Muscle of leg (tissue), 11 donors: ENCODE results near the gene SPATA18. TPM values are rescaled to one million over a fixed set of nuclear protein-coding genes. Genes with fewer than 3 reads are reported as not detected.

Source experiments
- DNase-seq: peaks from one replicate; pipeline ENCODE4 v3.0.0; 2013
- H3K27ac ChIP-seq: one replicate; pipeline ENCODE4 v1.5.1; 2013; ENCODE audit warnings: mild to moderate bottlenecking, low read length, control low read depth
- H3K27me3 ChIP-seq: one replicate; pipeline ENCODE4 v1.6.1; 2013; ENCODE audit warnings: low read length; ENCODE audit not compliant: control insufficient read depth, insufficient read depth
- H3K36me3 ChIP-seq: one replicate; pipeline ENCODE4 v1.6.1; 2013; ENCODE audit warnings: low read length; ENCODE audit not compliant: control insufficient read depth, insufficient read depth
- H3K4me1 ChIP-seq: one replicate; pipeline ENCODE4 v1.6.1; 2013; ENCODE audit warnings: low read length; ENCODE audit not compliant: control insufficient read depth, insufficient read depth
- H3K4me3 ChIP-seq: one replicate; pipeline ENCODE4 v1.5.1; 2013; ENCODE audit warnings: low read length, control low read depth
- H3K9me3 ChIP-seq: replicated peaks from 2 replicates; pipeline ENCODE4 v1.6.1; 2013; ENCODE audit warnings: low read depth, low read length; ENCODE audit not compliant: control insufficient read depth
- WGBS: methylation state at CpG from one replicate; pipeline ENCODE4 v1.1.5; 2013; ENCODE audit warnings: missing lambda C conversion rate; ENCODE audit not compliant: insufficient coverage; 5-methylcytosine and 5-hydroxymethylcytosine counted together
- polyA plus RNA-seq, 8 donors: library from polyadenylated mRNA; unstranded; fragments of 120-200 nt; gene quantifications; one replicate each; pipeline versions ENCODE4 v1.2.1 to v1.2.3, GENCODE V29; 2013; ENCODE audit warnings: inconsistent platforms in 1 of 8, low replicate concordance in 1 of 8; ENCODE audit not compliant: insufficient read length in 8 of 8, insufficient read depth in 1 of 8
- total RNA-seq: library from RNA; stranded (reverse); fragments of 120-200 nt; gene quantifications from one replicate; pipeline ENCODE4 v1.2.4, GENCODE V29; 2013

The SPATA18 gene
- total and polyA plus RNA-seq, 9 donors = 0.97 to 2.7 (median 2.0) TPM

- H3K4me3 ChIP-seq = peak overlapping the region; percentile 59
- H3K27ac ChIP-seq = peak overlapping the region; percentile 65
- WGBS = 12% methylated on average over 35 of the region's 46 CpGs
- H3K36me3 ChIP-seq = no peaks in the 10 kb centered on the region
- H3K27me3 ChIP-seq = peaks cover 28% of the 10 kb centered on the region
- DNase-seq = peak; percentile 87
- peaks cover 14% of the 10 kb centered on the region for H3K4me1 ChIP-seq
- peaks cover 2% of the 10 kb centered on the region for H3K9me3 ChIP-seq
Measured at GRCh38 chr4:52051615-52052474, 741 bp downstream of the SPATA18 start.

DNA sequence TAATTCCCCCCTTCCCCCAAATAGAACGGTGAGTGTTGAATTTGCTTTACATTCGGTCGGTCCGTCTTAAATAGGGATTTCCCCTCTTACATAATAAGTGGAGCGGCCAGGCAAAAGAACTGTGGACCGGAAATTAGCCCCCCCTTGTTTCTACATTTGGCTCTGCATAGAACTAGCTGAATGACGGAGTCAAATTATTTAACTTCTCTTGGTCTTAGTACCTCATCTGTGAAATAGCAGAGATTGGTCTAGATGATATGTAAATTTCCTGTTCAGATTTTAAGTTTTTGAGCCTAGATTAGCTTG is 1.3 kb downstream of the SPATA18 start:
- H3K4me1 ChIP-seq = peaks cover 14% of the 10 kb centered on the region
- peak overlapping the region; percentile 59 for H3K4me3 ChIP-seq
- no peak overlapping the region for H3K27ac ChIP-seq
- no peaks in the 10 kb centered on the region for H3K36me3 ChIP-seq
- peaks cover 2% of the 10 kb centered on the region for H3K9me3 ChIP-seq
- WGBS = no CpG with 5 or more reads among the region's 7 CpGs
- H3K27me3 ChIP-seq = peaks cover 28% of the 10 kb centered on the region
- DNase-seq = peak; percentile 51

- Histone ChIP-seq H3K4me3 (no peak overlapping the region), H3K4me1 (peaks cover 14% of the 10 kb centered on the region), H3K36me3 (no peaks in the 10 kb centered on the region), H3K27ac (no peak overlapping the region), H3K27me3 (peaks cover 25% of the 10 kb centered on the region), H3K9me3 (peaks cover 2% of the 10 kb centered on the region)
- no CpG with 5 or more reads among the region's 3 CpGs for WGBS
- no peak for DNase-seq
Measured at GRCh38 chr4:52054254-52054653, 3.1 kb downstream of the SPATA18 start.

DNA sequence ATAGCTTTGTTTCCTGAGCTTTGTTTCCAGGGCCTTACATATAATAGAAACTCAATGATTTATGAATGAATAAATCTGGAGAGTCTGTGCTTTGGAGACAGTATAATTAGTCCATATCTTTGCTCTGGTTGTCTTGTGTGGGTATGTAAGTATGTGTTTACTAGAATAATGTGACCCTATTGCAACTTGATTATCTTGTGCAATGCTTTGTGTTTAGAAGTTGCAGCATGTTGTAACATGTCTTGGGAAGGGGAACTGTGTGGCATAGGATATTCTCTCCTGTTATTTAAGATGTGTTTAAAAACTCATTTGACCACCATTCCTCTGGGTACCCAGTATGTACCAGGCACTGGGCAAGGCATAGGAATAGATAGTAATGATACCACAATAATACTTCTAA is 6.1 kb downstream of the SPATA18 start:
- H3K27ac ChIP-seq = no peak overlapping the region
- H3K4me1 ChIP-seq = peaks cover 2% of the 10 kb centered on the region
- no peak overlapping the region for H3K4me3 ChIP-seq
- no peaks in the 10 kb centered on the region for H3K36me3 ChIP-seq
- H3K9me3 ChIP-seq = no peaks in the 10 kb centered on the region
- no peak for DNase-seq
- peaks cover 8% of the 10 kb centered on the region for H3K27me3 ChIP-seq

DNA sequence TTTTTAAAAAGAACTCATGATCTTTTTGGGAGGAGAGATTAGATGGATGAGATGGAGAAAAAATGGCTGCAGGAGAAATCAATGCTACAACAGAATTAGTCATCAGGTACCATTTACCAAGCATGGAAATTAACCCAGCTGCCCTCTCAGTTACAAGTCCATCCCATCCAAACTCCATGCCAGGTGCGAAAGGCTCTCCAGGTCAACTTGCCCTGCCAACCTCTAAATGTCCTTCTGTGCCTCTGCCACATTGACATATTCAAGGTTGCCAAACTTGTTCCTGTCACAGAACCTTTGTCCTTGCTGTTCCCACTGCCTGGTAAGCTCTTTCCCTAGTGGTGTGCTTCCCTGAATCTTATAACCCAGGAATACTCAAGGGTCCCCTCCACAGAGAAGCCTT is 7.2 kb downstream of the SPATA18 start:
- WGBS = 100% methylated on average over 1 of the region's 1 CpG
- Histone ChIP-seq H3K27ac (no peak overlapping the region), H3K36me3 (no peaks in the 10 kb centered on the region), H3K4me1 (no peaks in the 10 kb centered on the region), H3K27me3 (peaks cover 2% of the 10 kb centered on the region), H3K9me3 (no peaks in the 10 kb centered on the region), H3K4me3 (no peak overlapping the region)
- no peak for DNase-seq

GRCh38 chr4:52059372-52059771 is 8.3 kb downstream of the SPATA18 start:
- no peaks in the 10 kb centered on the region for H3K4me1 ChIP-seq
- WGBS = no CpG with 5 or more reads among the region's 3 CpGs
- H3K27me3 ChIP-seq = peaks cover 2% of the 10 kb centered on the region
- DNase-seq = peak; percentile 90
- H3K9me3 ChIP-seq = no peaks in the 10 kb centered on the region
- H3K4me3 ChIP-seq = no peak overlapping the region
- no peak overlapping the region for H3K27ac ChIP-seq
- H3K36me3 ChIP-seq = no peaks in the 10 kb centered on the region

DNA sequence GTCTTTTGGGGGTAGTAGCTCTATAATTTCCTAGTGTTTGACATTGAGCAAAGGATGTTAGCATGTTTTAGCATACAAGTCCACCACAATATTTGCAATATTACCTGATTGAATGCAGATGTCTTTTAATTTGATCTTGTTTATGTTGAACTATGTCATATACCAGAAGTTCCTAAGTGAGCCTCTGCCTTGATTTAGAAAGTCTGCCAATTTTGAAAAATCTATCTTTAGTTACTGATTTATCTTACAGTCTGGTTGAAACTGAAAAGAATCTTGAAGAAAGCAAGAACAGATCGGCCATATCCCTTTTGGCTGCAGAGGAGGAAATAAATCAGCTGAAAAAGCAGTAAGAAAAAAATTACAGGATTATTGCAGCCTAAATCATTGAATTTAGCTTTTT is 18.5 kb downstream of the SPATA18 start:
- no peaks in the 10 kb centered on the region for H3K36me3 ChIP-seq
- H3K27ac ChIP-seq = no peak overlapping the region
- peak; percentile 53 for DNase-seq
- no peak overlapping the region for H3K4me3 ChIP-seq
- H3K9me3 ChIP-seq = no peaks in the 10 kb centered on the region
- no peaks in the 10 kb centered on the region for H3K4me1 ChIP-seq
- no CpG with 5 or more reads among the region's 1 CpG for WGBS
- H3K27me3 ChIP-seq = no peaks in the 10 kb centered on the region

DNA sequence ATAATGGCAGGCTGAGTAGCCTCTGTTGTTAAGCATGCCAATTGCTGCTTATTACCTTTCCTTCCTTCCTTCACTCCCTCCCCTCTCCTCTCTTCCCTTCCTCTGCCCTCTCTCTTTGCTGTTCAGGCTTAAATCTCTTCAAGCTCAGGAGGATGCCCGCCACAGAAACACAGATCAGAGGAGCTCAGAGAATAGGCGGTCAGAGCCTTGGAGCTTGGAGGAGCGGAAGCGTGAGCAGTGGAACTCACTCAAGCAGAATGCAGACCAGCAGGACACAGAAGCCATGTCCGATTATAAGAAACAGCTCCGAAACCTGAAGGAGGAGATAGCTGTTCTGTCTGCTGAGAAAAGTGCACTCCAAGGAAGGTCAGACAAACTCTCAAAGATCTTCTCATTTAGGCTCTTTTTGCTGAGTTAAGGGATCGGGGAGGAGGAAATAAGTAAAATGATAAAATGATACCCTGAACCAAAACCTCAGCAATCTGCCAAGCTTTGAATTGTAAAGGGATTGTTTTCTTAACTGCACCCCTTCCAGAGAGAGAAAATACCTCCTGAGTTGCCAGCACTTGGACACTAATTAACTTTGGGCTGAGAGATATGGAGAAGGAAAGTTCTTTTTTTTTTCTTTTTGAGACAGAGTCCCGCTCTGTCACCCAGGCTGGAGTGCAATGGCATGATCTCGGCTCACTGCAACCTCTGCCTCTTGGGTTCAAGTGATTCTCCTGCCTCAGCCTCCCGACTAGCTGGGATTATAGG is 20.9 kb downstream of the SPATA18 start:
- H3K4me1 ChIP-seq = peaks cover 2% of the 10 kb centered on the region

GRCh38 chr4:52076731-52077130 is 25.6 kb downstream of the SPATA18 start:
- peak; percentile 26 for DNase-seq
- Histone ChIP-seq H3K9me3 (no peaks in the 10 kb centered on the region), H3K27ac (no peak overlapping the region), H3K4me3 (peak overlapping the region; percentile 19), H3K27me3 (peaks cover 5% of the 10 kb centered on the region), H3K36me3 (no peaks in the 10 kb centered on the region), H3K4me1 (peaks cover 2% of the 10 kb centered on the region)
- 12% methylated on average over 22 of the region's 26 CpGs for WGBS

More for the DNA sequence above, 20.9 kb downstream of the SPATA18 start:
- peaks cover 5% of the 10 kb centered on the region for H3K27me3 ChIP-seq
- H3K27ac ChIP-seq = no peak overlapping the region
- H3K36me3 ChIP-seq = no peaks in the 10 kb centered on the region
- no peak for DNase-seq
- WGBS = 76% methylated on average over 8 of the region's 10 CpGs
- H3K4me3 ChIP-seq = no peak overlapping the region
- no peaks in the 10 kb centered on the region for H3K9me3 ChIP-seq

- no peaks in the 10 kb centered on the region for H3K9me3 ChIP-seq
- no peak overlapping the region for H3K27ac ChIP-seq
- H3K4me3 ChIP-seq = no peak overlapping the region
- H3K27me3 ChIP-seq = peaks cover 5% of the 10 kb centered on the region
- WGBS = no CpG with 5 or more reads among the region's 2 CpGs
- H3K36me3 ChIP-seq = no peaks in the 10 kb centered on the region
- H3K4me1 ChIP-seq = peaks cover 2% of the 10 kb centered on the region
- no peak for DNase-seq
Measured at GRCh38 chr4:52079659-52080058, 28.6 kb downstream of the SPATA18 start.
